SK-N-SH treated with all-trans-retinoic acid at 6 μM for 48 hours (cell line): ENCODE measurements around the gene HSD17B8.

ENCODE experiments used
- ATAC-seq: fragments of 200-7000 bp; cut with Tn5 transposase; 3 replicates; pipeline ENCODE4 v1.9.1; 2020; ENCODE audit warnings: mild to moderate bottlenecking, moderate library complexity
- BACH2 ChIP-seq: fragments of 250-450 bp; sonication (Bioruptor Pico); IDR thresholded peaks from 2 replicates; pipeline ENCODE4 v1.9.0; 2021; ENCODE audit warnings: mild to moderate bottlenecking, borderline replicate concordance
- CSDC2 ChIP-seq: fragments of 250-450 bp; sonication (Bioruptor Pico); IDR thresholded peaks from 2 replicates; pipeline ENCODE4 v1.5.0; 2020; ENCODE audit warnings: mild to moderate bottlenecking, moderate library complexity
- ESRRG ChIP-seq: fragments of 250-450 bp; sonication (Bioruptor Pico); IDR thresholded peaks from 2 replicates; pipeline ENCODE4 v1.6.1; 2021; ENCODE audit warnings: mild to moderate bottlenecking
- GLIS3 ChIP-seq: fragments of 250-450 bp; sonication (Bioruptor Pico); IDR thresholded peaks from 2 replicates; pipeline ENCODE4 v1.5.0; 2020; ENCODE audit warnings: mild to moderate bottlenecking, moderate library complexity
- ISL1 ChIP-seq: fragments of 250-450 bp; sonication (Bioruptor Pico); IDR thresholded peaks from 2 replicates; pipeline ENCODE4 v2.1.2; 2022; ENCODE audit warnings: mild to moderate bottlenecking, moderate library complexity
- OSR1 ChIP-seq: fragments of 250-450 bp; sonication (Bioruptor Pico); IDR thresholded peaks from 2 replicates; pipeline ENCODE4 v1.8.0; 2022; ENCODE audit warnings: moderate library complexity, mild to moderate bottlenecking, inconsistent platforms
- PPARA ChIP-seq: fragments of 250-450 bp; sonication (Bioruptor Pico); IDR thresholded peaks from 2 replicates; pipeline ENCODE4 v1.5.0; 2020; ENCODE audit warnings: mild to moderate bottlenecking, borderline replicate concordance
- RARB ChIP-seq: fragments of 250-450 bp; sonication (Bioruptor Pico); IDR thresholded peaks from 2 replicates; pipeline ENCODE4 v1.8.0; 2021; ENCODE audit warnings: mild to moderate bottlenecking, moderate library complexity
- SNAI2 ChIP-seq: fragments of 250-450 bp; sonication (Bioruptor Pico); IDR thresholded peaks from 2 replicates; pipeline ENCODE4 v1.5.0; 2020; ENCODE audit warnings: mild to moderate bottlenecking, moderate library complexity
- TOX ChIP-seq: fragments of 250-450 bp; sonication (Bioruptor Pico); IDR thresholded peaks from 2 replicates; pipeline ENCODE4 v1.8.0; 2021; ENCODE audit warnings: mild to moderate bottlenecking, moderate library complexity, borderline replicate concordance
- ZC3H10 ChIP-seq: fragments of 250-450 bp; sonication (Bioruptor Pico); IDR thresholded peaks from 2 replicates; pipeline ENCODE4 v1.5.1; 2021; ENCODE audit warnings: mild to moderate bottlenecking, moderate library complexity
- ZFP3 ChIP-seq: fragments of 250-450 bp; sonication (Bioruptor Pico); IDR thresholded peaks from 2 replicates; pipeline ENCODE4 v1.5.0; 2020; ENCODE audit warnings: mild to moderate bottlenecking, moderate library complexity
- ZFP30 ChIP-seq: fragments of 450-650 bp; formaldehyde crosslinking; IDR thresholded peaks from 2 replicates; pipeline ENCODE4 v1.5.0; 2022; ENCODE audit warnings: mild to moderate bottlenecking, moderate library complexity
- ZNF565 ChIP-seq: fragments of 450-650 bp; formaldehyde crosslinking; conservative IDR thresholded peaks from 2 replicates; pipeline ENCODE4 v1.5.0; 2020; ENCODE audit warnings: low read depth, mild to moderate bottlenecking, moderate library complexity
- ZNF70 ChIP-seq: fragments of 450-650 bp; formaldehyde crosslinking; IDR thresholded peaks from 2 replicates; pipeline ENCODE4 v1.5.0; 2020; ENCODE audit warnings: mild to moderate bottlenecking, moderate library complexity
- ZNF8 ChIP-seq: fragments of 450-650 bp; formaldehyde crosslinking; IDR thresholded peaks from 2 replicates; pipeline ENCODE4 v1.5.0; 2020; ENCODE audit warnings: mild to moderate bottlenecking, moderate library complexity
- TF ChIP-seq, protein P1 (sequence below): fragments of 250-450 bp; sonication (Bioruptor Pico); IDR thresholded peaks from 2 replicates; pipeline ENCODE4 v1.5.0; 2020; ENCODE audit warnings: mild to moderate bottlenecking, moderate library complexity
- TF ChIP-seq, protein P2 (sequence below): fragments of 250-450 bp; sonication (Bioruptor Pico); IDR thresholded peaks from 2 replicates; pipeline ENCODE4 v1.5.1; 2021; ENCODE audit warnings: mild to moderate bottlenecking, moderate library complexity
- TF ChIP-seq, protein P3 (sequence below): fragments of 250-450 bp; sonication (Bioruptor Pico); IDR thresholded peaks from 2 replicates; pipeline ENCODE4 v1.8.0; 2020; ENCODE audit warnings: mild to moderate bottlenecking, moderate library complexity, borderline replicate concordance
- TF ChIP-seq, protein P4 (sequence below): fragments of 250-450 bp; sonication (Bioruptor Pico); IDR thresholded peaks from 2 replicates; pipeline ENCODE4 v1.5.1; 2020; ENCODE audit warnings: low read depth, mild to moderate bottlenecking, moderate library complexity

HSD17B8 gene

DNA sequence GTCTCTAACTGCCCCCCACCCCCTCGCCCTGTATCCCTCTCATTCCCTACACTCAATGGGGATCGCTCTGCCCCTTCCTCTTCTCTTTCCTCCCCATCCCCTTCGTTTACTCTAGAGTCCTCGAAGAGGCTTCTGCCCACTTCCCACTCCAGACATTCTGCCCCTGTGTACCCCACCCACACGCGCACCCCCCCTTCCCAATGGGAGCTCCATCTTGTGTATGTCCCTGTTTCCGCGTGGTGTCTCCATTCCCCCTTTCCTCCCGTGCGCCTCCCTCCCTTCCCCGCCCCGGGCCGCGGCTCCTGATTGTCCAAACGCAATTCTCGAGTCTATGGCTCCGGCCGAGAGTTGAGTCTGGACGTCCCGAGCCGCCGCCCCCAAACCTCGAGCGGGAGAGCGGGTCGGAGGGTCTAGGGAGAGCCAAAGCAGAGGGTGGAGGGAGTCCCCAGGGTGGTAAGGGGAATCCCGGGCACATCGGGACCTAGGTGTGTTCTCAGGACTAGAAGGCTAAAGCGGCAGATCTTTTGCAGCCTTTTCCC is 3.2 kb downstream of the HSD17B8 start:
- ATAC-seq = peak; percentile 56
- TF ChIP-seq RARB (CRISPR knock-in tag) = no peak
- no peak for TF ChIP-seq ZNF70

DNA sequence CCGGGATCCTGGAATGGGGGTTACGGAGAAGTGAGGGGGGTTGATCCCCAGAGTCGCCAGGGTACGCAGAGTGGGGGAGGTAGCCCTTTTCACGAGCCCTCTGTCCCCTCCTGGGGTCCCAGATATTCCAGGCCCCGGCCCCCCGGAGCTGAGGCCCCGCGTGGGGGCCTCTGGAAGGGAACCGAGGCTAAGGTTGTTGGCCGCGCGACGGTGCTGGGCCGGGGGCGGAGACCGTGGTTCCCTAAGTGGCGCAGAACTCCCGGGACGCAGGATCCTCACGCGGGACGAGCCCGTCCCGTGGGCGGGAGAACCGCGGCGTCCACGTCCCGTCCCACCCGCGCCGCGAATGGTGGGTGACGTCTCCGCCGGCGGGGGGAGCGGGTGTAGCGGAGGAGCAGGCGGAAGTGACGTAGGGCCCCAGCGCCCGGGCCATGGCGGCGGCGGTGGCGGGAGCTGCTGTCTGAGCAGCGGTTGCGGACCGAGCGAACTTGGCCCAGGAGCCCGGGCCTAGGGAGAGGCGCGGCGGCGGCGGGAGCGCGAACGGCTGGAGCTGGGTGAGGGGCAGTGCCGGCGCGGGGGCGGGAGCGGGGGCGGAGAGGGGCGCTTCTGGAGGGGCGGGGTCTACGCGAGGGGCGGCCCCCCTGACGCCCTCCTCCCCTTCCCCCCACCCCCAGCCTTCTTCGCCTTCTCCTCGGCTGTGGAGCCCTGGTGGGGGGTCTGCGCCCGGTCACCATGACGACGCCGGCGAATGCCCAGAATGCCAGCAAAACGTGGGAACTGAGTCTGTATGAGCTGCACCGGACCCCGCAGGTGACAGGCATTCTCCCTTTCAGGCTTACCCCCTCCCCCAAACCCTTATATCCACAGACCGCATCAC is 3.9 kb downstream of the HSD17B8 start, which contains the start of gene RING1:
TSS of gene RING1 (plus strand) at position 410 of the 877 bp plus-strand sequence. CDS start at position 733, 323 bp downstream.
- ATAC-seq = peak; percentile 50
- TF ChIP-seq BACH2 (CRISPR knock-in tag) (no peak), PPARA (no peak), GLIS3 (CRISPR knock-in tag) (0 out of 2 replicates have a peak, but pooled peaks have one; percentile 64), ZFP3 (CRISPR knock-in tag) (0 out of 2 replicates have a peak, but pooled peaks have one; percentile 42), SNAI2 (CRISPR knock-in tag) (no peak), TOX (no peak), ZNF565 (CRISPR knock-in tag) (no peak), ZNF70 (no peak), OSR1 (CRISPR knock-in tag) (no peak), ZC3H10 (no peak), ZNF8 (CRISPR knock-in tag) (no peak), CSDC2 (no peak), ISL1 (CRISPR knock-in tag) (no peak), ESRRG (CRISPR knock-in tag) (no peak), ZFP30 (CRISPR knock-in tag) (no peak), RARB (CRISPR knock-in tag) (no peak)
- TF ChIP-seq, protein P1, sequence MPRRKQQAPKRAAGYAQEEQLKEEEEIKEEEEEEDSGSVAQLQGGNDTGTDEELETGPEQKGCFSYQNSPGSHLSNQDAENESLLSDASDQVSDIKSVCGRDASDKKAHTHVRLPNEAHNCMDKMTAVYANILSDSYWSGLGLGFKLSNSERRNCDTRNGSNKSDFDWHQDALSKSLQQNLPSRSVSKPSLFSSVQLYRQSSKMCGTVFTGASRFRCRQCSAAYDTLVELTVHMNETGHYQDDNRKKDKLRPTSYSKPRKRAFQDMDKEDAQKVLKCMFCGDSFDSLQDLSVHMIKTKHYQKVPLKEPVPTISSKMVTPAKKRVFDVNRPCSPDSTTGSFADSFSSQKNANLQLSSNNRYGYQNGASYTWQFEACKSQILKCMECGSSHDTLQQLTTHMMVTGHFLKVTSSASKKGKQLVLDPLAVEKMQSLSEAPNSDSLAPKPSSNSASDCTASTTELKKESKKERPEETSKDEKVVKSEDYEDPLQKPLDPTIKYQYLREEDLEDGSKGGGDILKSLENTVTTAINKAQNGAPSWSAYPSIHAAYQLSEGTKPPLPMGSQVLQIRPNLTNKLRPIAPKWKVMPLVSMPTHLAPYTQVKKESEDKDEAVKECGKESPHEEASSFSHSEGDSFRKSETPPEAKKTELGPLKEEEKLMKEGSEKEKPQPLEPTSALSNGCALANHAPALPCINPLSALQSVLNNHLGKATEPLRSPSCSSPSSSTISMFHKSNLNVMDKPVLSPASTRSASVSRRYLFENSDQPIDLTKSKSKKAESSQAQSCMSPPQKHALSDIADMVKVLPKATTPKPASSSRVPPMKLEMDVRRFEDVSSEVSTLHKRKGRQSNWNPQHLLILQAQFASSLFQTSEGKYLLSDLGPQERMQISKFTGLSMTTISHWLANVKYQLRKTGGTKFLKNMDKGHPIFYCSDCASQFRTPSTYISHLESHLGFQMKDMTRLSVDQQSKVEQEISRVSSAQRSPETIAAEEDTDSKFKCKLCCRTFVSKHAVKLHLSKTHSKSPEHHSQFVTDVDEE (CRISPR knock-in tag) = peak; percentile 34; the same call in 1 of the 2 replicates
- TF ChIP-seq, protein P2, sequence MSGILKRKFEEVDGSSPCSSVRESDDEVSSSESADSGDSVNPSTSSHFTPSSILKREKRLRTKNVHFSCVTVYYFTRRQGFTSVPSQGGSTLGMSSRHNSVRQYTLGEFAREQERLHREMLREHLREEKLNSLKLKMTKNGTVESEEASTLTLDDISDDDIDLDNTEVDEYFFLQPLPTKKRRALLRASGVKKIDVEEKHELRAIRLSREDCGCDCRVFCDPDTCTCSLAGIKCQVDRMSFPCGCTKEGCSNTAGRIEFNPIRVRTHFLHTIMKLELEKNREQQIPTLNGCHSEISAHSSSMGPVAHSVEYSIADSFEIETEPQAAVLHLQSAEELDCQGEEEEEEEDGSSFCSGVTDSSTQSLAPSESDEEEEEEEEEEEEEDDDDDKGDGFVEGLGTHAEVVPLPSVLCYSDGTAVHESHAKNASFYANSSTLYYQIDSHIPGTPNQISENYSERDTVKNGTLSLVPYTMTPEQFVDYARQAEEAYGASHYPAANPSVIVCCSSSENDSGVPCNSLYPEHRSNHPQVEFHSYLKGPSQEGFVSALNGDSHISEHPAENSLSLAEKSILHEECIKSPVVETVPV (CRISPR knock-in tag) = no peak
- TF ChIP-seq, protein P3, sequence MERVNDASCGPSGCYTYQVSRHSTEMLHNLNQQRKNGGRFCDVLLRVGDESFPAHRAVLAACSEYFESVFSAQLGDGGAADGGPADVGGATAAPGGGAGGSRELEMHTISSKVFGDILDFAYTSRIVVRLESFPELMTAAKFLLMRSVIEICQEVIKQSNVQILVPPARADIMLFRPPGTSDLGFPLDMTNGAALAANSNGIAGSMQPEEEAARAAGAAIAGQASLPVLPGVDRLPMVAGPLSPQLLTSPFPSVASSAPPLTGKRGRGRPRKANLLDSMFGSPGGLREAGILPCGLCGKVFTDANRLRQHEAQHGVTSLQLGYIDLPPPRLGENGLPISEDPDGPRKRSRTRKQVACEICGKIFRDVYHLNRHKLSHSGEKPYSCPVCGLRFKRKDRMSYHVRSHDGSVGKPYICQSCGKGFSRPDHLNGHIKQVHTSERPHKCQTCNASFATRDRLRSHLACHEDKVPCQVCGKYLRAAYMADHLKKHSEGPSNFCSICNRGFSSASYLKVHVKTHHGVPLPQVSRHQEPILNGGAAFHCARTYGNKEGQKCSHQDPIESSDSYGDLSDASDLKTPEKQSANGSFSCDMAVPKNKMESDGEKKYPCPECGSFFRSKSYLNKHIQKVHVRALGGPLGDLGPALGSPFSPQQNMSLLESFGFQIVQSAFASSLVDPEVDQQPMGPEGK (CRISPR knock-in tag) = no peak
- TF ChIP-seq, protein P4, sequence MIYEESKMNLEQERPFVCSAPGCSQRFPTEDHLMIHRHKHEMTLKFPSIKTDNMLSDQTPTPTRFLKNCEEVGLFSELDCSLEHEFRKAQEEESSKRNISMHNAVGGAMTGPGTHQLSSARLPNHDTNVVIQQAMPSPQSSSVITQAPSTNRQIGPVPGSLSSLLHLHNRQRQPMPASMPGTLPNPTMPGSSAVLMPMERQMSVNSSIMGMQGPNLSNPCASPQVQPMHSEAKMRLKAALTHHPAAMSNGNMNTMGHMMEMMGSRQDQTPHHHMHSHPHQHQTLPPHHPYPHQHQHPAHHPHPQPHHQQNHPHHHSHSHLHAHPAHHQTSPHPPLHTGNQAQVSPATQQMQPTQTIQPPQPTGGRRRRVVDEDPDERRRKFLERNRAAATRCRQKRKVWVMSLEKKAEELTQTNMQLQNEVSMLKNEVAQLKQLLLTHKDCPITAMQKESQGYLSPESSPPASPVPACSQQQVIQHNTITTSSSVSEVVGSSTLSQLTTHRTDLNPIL = no peak

DNA sequence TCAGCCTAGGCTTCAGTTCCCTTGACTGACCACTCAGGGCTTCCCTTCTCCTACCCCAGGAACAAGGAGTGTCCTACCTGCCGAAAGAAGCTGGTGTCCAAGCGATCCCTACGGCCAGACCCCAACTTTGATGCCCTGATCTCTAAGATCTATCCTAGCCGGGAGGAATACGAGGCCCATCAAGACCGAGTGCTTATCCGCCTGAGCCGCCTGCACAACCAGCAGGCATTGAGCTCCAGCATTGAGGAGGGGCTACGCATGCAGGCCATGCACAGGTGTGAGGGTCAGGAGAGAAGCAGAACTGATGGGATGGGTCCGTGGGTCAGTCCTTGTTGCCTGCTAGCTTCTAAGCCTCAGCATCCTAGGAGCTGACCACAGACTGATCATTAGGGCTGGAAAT is 5.4 kb downstream of the HSD17B8 start:
- no peak for TF ChIP-seq OSR1 (CRISPR knock-in tag)
- TF ChIP-seq, protein P3 (CRISPR knock-in tag) = no peak
- TF ChIP-seq TOX = no peak
- TF ChIP-seq RARB (CRISPR knock-in tag) = no peak
- TF ChIP-seq, protein P2 (CRISPR knock-in tag) = no peak
- ATAC-seq = no peak
